DMS153 (cell line): ENCODE results near the gene HOXD4.
A peak's percentile ranks its signal among the peaks of the same experiment; 100 is the strongest.

Experiments used
- DNase-seq: peaks from one replicate; lab custom pipeline; 2025; lab: John Stamatoyannopoulos, UW

The HOXD4 gene

DNA sequence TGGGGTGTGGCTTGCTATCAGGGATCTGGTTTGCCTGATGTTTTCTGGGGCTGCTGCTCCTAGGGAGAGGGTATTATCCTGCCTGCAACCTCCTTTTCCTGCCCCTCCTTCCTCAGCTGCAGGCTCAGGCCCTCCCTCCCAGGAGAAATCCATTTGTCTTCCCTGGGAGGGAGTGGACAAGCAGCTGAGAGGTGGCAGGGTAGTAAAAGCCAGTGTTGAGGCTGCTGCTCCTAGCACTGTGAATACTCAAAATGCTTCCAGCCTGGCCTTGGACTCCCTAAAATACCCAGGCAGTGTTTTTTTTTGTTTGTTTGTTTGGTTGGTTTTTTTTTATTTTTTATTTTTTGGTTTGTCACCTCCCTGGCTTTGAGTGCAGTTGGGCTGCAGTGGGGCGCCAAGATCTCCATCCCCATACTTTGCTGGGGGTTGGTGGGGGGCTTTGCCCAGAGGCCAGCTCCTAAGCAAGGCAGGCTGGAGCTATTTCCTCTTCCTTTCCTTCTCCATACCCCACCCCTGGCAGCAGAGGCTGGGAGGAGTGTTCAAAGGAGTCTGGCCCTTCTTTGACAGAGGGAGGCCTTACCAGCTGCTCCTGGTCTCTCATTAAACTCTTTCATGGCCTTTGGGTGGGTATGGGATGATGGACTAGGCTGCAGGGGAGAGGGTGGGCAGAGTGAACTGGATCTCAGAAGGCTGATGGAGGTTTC, 19.4 kb downstream of the HOXD4 start:
- DNase-seq = no peak

DNA sequence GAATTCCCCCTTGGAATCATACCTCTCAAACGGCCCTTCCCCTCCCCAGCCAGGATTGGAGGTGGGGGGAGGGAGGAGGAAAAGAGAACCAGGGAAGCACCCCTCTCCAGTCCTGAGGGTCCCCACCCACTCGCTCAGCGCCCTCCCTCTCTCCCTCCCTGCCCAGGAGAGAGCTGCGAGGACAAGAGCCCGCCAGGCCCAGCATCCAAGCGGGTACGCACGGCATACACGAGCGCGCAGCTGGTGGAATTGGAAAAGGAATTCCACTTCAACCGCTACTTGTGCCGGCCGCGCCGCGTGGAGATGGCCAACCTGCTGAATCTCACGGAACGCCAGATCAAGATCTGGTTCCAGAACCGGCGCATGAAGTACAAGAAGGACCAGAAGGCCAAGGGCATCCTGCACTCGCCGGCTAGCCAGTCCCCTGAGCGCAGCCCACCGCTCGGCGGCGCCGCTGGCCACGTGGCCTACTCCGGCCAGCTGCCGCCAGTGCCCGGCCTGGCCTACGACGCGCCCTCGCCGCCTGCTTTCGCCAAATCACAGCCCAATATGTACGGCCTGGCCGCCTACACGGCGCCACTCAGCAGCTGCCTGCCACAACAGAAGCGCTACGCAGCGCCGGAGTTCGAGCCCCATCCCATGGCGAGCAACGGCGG, 20.1 kb downstream of the HOXD4 start:
- DNase-seq = no peak

DNA sequence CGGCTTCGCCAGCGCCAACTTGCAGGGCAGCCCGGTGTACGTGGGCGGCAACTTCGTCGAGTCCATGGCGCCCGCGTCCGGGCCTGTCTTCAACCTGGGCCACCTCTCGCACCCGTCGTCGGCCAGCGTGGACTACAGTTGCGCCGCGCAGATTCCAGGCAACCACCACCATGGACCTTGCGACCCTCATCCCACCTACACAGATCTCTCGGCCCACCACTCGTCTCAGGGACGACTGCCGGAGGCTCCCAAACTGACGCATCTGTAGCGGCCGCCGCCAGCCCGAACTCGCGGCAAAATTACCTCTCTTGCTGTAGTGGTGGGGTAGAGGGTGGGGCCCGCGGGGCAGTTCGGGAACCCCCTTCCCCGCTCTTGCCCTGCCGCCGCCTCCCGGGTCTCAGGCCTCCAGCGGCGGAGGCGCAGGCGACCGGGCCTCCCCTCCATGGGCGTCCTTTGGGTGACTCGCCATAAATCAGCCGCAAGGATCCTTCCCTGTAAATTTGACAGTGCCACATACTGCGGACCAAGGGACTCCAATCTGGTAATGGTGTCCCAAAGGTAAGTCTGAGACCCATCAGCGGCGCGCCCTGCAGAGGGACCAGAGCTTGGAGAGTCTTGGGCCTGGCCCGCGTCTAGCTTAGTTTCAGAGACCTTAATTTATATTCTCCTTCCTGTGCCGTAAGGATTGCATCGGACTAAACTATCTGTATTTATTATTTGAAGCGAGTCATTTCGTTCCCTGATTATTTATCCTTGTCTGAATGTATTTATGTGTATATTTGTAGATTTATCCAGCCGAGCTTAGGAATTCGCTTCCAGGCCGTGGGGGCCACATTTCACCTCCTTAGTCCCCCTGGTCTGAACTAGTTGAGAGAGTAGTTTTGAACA, 20.9 kb downstream of the HOXD4 start:
- no peak for DNase-seq

DNA sequence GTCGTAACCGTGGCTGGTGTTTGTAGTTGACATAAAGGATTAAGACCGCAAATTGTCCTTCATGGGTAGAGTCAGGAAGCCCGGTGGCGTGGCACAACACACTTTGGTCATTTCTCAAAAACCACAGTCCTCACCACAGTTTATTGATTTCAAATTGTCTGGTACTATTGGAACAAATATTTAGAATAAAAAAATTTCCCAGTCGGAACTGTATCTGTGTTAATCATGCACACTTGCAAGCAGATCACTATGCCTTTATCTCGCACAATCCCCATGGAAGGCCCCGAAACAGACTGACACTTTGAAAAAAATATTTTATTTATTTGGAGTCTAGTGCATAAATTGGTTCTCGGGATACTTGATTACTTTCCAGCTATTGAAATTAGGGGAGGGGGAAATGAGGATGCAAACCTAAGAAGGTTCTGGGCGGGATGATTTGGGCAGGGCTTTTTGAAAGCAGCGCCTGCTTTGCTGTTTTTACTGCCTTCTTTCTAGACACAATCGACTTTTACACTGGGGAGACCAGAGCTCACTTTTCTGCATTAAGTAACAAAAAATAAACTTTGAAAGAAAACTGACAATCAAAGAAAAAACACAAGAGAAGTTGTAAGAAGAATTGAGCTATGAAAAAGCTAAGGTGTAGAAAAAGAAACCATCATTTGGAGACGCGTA, 21.7 kb downstream of the HOXD4 start:
- no peak for DNase-seq

DNA sequence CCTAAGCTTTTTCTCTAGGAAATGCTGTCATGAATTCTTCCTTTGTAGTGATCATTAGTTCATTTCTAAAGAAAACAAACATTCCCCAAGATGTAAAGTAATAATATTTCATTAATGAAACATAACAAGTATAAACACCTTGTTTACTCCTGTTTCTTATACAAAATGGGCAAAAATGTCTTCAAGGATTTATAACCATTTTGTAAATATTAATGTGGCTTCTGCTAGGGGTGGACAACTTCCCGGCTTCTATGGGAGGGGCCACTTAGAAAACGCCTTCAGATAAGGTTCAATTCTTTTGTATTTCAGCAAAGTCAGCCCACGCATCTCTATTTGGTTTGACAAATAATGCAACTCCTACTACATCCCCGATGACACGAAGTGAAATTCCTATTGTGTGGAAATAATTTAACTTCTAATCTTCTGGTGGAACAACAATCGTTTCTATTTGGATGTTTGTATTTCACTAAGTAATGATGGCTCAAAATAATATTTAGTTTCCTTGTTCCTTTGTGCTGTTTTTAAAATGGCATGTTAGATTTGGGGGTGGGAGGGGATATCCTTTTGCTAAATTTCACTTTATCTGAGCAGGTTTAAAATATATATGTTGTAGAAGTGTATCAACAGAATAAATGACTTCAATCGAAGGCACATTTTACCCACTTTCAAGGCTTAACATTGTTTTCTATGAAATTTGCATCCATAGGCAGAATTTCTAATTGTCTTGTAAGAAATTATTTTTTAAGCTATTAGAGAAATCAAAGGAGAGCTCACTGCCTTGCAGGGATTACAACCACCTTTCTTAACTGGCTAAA, 22.4 kb downstream of the HOXD4 start:
- no peak for DNase-seq

DNA sequence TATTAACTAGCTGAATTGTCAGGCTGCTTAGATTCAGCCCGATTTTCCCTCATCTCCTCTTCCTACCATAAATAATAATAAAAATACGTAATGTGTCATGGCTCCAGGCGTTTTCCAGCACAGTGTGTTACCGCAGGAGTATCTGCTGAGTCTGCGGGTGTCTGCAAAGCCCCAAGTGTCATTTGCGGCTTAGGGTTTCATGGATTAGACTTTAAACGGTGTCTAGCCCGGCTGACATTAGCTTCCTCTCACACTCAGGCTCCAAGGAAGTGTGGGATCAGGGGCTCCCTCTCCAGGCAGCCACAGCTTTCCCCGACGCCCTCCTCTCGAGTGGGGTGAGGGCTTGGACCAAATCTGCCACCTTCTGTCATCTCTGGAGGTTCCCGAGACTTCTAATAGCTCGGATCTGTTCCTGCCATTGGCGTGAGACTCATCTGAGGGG, 23.1 kb downstream of the HOXD4 start:
- no peak for DNase-seq

DNA sequence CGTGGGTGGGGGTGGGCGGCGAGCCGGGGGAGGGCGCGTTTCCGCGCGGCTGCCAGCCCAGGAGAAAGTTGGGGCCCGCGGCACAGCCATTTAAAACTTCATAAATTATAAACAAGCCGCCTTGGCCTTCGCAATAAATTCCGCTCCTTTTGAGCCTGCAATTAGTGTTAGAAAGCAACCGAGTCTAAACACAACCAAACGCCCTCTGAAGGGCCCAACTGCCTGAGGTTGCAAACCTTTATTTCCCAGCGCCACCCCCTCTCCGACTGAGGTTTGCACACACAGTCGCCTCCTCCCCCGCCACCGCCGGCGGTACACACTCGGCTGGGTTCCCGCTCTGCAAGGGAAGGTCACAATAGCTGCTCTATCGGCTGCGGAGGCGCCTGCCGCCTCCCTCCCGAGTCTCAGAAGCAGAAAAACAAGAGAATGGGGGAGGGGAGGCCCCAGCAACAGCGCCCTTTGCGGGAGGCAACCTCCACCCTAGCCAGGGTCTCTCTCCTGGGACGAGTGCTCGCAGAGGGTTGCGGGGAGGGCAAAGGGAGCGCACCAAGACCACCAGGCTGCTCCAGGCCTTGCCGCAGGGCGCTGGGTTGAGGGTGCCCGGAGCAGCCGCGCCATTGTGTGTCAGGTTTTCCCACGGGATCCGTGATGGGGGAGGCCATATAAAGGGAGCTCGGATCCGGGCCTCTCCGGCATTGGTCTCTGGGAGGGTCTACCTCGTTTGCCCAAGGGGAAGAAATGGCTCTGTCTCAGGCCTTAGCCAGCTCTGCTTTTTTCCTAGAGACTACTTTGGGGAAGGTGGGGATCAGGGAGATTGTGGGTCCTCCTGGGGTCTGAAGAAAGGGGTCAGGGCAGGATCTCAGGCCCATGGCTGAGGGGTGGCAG, 23.7 kb downstream of the HOXD4 start:
- DNase-seq = peak; percentile 67

DNA sequence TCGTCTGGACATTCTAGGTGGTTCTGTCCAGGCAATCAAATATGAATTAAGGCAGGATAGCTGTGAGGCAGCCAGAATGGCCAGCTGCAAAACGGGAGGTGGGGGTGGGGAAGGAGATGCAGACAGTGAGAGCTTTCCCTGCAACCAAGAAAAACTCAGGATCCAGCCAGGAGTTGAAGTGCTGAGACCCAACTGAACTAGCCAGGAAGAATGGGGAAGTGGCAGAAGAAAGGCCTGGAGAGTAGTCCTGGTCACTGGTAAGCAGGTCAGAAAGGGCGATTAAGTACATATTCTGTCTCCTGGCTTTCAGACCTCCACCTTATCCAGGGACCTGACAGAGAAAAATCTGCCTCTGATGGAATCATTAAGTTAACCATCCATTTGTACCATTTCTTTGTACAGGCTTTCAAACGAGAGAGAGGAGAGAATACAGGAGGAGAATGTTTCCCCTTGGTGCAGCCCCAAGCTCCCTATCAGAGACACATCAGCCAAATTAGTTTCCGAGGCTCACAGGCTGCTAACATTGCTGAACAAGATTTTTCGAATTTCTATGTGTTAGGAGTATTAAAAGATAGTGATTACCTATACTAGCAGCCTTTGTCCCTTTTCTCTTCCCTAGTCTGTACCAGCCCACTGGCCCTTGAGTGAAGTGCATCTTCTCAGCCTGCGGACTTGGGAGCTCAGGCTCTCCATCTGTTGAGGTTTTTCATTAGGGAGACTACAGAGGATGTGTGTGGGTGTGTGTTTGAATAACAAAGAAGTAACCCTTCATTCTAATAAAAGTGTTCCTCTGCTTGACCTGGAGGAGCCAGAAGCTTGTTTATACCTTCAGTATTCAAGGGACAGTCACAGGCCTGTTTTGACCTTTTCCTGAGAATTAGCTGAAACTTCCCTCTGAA, 24.6 kb downstream of the HOXD4 start:
- no peak for DNase-seq

DNA sequence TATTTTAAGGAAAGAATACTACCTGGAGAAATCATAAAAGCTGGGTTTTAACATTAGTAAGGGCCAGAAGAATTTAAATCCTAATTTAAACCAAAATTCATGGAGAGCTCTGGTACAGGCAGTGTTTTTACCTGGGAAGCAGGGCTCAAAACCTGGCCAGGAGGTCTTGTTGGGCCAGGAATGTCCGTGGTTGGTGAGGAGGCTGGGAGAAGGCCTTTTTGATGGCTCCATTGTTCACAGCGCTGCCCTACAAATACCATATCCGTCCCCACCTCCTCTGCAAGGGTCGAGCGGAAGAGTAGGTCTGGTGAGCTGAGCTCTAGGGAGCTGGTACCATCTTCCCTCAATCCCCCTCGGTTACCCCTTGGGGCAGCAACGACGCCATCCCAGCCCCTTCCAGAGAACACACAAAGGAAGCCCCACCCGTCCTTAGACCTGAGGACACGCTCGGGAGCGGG, 26.3 kb downstream of the HOXD4 start:
- DNase-seq = no peak

DNA sequence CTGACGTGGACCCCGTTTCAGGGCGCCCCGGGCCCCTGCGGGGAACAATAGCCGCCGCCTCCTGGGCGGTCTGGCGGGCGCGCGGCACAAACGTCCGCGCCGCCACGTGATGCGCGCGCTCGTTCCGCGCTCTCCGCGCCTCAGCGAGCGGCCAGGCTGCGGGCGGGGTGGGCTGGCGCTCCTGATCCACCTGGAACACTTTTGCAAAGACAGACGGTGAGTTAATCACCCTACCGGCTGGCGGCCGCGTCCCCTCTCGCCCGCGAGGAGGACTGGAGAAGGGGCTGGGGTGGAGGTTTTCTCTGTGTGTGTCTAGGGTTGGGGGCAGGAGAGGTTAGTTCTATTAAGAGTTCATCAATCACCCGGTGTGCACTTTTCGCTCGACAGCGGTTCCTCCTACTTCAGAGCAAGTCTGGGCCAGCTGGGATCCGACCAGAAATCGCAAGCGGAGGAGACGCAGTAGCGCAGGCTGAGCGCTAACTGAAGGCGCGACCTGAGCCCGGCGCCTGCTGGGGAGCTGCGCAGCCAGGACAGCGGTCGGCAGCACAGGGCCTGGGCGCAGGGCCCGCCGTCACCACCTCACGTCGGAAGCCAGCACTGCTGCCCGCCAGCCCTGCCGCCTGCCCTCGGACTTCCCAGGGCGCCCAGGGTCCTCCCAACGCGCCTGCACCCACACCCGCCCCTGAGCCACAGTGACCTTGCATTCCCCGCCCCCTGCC, 26.8 kb downstream of the HOXD4 start:
- DNase-seq = no peak

DNA sequence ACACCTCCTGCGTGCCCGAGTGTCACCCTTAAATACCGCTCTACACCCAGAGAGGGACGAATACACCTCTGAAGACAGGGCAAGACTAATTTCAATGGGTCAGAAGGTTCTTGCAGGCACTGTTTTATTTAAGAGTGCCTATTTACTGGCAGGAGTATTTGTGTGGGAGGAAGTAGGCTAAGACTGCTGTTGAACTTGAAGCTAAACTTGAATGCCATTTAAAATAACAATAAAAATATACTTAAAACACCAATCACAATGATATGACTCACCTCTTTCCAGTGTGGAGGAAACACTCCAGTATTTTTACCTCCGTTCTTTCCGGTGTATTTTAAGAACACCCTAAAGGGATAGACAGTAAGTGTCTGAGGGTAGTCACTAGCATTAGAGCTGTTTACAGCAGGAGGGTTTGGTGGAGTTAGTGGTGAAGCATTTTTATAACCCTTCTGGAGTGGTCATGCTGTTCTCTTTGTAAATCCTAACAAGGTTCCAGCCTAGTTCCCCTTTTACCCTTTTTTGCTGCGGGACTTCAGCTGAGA, 27.5 kb downstream of the HOXD4 start:
- DNase-seq = no peak

DNA sequence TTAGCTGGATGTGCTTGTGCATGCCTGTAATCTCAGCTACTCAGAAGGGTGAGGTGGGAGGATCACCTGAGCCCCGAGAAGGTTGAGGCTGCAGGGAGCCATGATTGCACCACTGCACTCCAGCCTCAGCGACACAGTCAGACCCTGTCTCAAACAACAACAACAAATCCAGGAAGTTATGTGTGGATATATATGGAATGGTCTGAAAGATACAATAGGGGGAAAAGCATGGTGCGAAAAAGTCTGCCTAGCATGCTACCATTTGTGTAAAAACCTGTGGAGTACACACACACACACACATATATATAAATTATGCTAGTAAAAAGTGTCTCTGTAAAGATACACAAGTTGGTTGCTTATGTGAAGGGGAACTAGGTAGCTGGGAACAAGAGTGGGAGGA, 30.2 kb downstream of the HOXD4 start:
- no peak for DNase-seq

DNA sequence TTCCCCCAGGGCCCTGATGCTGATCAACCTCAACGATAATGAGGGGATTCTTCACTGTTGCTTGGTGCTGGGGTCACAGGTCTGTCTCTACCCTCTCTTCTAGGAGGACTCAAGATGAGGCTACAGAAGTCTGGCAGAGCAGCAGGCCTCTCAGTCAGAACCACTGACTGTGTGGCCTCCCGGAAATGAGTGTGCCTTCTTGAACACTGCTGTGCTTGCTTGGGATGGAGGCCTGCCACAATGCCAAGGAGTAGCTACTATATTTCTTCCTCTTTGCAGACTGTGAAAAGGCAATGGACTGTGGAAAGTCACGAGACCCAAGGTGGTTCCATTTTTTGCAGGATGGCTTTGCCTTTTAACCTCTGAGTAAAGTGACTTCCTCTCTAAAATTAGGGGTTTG, 31.3 kb downstream of the HOXD4 start:
- DNase-seq = no peak

DNA sequence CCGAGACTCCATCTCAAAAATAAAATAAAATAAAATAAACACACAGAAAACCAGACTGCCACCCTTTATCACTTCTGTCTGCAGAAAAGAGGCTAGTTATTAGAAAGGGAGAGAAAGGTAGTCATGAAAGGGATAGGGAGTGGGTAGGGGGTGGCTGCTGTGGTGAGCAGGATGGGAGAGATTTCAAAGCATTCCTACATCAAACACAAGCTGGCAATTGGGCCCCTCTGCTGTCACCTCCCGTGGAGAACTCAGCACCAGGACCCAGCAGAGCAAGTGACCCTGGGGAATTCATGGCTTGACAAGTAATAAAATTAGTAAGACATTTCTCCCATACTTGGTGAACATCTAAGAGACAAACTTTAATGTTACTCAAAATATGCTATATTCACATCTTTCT, 33.4 kb downstream of the HOXD4 start:
- no peak for DNase-seq

DNA sequence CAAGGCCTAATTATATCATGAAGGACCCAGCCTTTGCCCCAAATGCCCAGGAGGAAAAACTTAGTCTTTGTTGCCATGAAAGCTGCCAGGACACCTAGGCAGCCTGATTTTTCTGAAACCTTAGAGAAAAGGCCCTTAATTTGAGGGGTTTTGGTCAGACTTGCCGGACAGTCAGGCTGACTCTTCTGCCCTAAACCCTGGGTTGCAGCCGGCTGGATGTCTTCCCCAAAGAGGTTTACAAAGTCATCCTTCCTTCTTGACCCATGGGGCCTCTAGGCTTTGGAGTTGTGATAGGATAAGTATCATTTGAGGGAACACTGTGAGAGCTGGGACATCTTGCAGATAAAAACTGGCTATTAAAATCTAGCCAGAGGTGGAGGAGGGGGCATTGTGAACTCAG, 34.7 kb downstream of the HOXD4 start:
- DNase-seq = no peak

DNA sequence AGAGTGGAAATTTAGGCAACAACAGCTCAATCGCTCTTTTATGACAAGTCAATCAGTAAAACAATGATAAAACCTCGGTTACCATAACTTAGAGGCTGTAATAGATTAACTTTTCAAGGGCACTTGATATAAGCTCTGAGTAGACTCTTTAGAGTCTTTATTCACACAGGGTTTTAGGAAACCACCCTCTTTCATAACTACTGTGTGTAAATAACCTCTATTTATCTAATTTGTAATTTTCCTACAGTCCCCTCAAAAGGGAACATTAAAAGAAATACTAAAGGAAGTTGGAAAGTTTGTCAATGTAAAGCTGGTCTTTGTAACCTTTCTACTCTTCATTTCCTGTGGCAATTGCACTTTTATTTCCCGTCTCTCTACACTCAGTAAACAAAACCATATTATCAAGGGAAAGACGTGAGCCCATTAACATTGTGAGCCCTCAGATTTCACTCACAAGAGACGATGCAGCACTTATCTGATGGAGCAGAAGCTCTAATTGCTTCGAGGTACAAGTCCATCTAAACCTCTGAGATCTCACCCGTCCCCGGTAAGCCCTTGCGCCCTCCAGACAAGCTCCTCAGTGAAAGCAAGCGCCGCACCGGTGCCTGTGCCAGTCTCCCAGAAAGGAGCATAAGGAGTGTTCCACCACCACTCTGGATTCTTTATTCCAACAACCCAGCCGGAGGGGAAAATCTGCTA, 36.0 kb downstream of the HOXD4 start:
- peak; percentile 57 for DNase-seq

DNA sequence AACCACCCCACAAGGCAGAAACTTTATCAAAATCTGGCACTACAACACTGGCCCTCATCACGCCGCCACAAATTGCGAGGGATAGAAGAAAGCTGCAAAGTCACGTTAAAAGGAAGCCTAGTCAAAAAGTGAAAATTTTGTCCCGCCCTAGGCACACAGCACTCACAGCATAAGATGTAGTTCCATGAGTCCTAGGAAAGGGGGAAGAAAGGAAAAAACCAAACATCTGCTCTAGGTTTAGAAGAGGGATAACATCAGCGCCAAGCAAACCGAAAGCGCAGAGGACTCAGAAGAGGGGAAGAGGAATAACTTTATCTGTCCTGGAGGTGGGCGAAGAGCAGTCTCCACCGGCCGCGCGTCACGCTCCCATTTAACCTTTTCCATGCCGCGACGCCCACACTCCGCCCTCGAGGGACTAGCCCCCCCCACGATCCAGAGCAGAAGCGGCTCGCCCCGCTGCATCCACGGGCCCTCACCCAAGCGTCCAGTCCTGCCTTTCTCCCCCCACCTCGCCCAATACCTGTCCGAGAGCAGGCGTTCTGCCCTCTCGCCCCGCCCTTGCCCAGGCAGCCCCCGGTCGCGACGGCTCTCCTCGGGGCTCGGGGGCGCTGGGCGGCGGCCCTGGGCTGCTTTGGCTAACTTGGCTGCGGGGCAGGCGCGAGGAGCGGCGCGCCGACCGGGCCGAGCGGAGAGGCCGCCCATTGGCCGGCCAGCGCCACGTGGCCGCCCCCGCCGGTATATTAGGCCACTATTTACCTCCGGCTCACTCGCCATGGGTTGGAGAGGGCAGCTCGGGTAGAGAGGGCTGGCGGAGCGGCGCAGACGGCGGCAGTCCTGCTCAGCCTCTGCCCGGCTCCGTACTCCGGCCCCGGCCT, 36.8 kb downstream of the HOXD4 start, which contains the start of gene HOXD1:
TSS of gene HOXD1 (plus strand) at position 770 of the 875 bp plus-strand sequence. CDS start 134 bp downstream, outside the sequence.
- peak; percentile 70 for DNase-seq
